Measurements from ENCODE around the gene CRIM1.

CRIM1 gene

GRCh38 chr2:36534275-36534799 is 178.8 kb downstream of the CRIM1 start:
- DNase-seq = no peak

- no peak for DNase-seq
These were observed 179.5 kb downstream of the CRIM1 start for GRCh38 chr2:36535099-36535498.

GRCh38 chr2:36536776-36537175 is 181.2 kb downstream of the CRIM1 start:
- no peak for DNase-seq

GRCh38 chr2:36538335-36538734 is 182.8 kb downstream of the CRIM1 start:
- DNase-seq = no peak

- no peak for DNase-seq
These were observed 184.1 kb downstream of the CRIM1 start for GRCh38 chr2:36539631-36540030.

GRCh38 chr2:36540986-36541754 is 185.6 kb downstream of the CRIM1 start:
- no peak for DNase-seq

- no peak for DNase-seq
These were observed 186.5 kb downstream of the CRIM1 start for GRCh38 chr2:36541891-36542595.

GRCh38 chr2:36544638-36545338 is 189.2 kb downstream of the CRIM1 start:
- no peak for DNase-seq

- DNase-seq = no peak
These were observed 190.4 kb downstream of the CRIM1 start for GRCh38 chr2:36545871-36546416.

GRCh38 chr2:36547906-36548305 is 192.3 kb downstream of the CRIM1 start:
- no peak for DNase-seq

- DNase-seq = no peak
These were observed 193.6 kb downstream of the CRIM1 start for GRCh38 chr2:36549165-36549574.

- DNase-seq = no peak
These were observed 194.4 kb downstream of the CRIM1 start for GRCh38 chr2:36550006-36550405.

- no peak for DNase-seq
These were observed 198.1 kb downstream of the CRIM1 start for GRCh38 chr2:36553683-36554082.

- DNase-seq = no peak
These were observed 199.0 kb downstream of the CRIM1 start for GRCh38 chr2:36554531-36554930.

- no peak for DNase-seq
These were observed 200.2 kb downstream of the CRIM1 start for GRCh38 chr2:36555789-36556188.

- DNase-seq = no peak
These were observed 201.3 kb downstream of the CRIM1 start for GRCh38 chr2:36556842-36557241.

GRCh38 chr2:36559221-36559942 is 203.8 kb downstream of the CRIM1 start:
- DNase-seq = no peak

- DNase-seq = no peak
These were observed 205.1 kb downstream of the CRIM1 start for GRCh38 chr2:36560726-36561125.

GRCh38 chr2:36561237-36561944 is 205.8 kb downstream of the CRIM1 start:
- DNase-seq = no peak

GRCh38 chr2:36562240-36562639 is 206.7 kb downstream of the CRIM1 start:
- no peak for DNase-seq

GRCh38 chr2:36562973-36563532 is 207.5 kb downstream of the CRIM1 start:
- no peak for DNase-seq
